NCI-H2107 treated with DMSO at 0.1 percent for 48 hours (cell line): Measurements from ENCODE around the gene FAM219A.

Source experiments
- DNase-seq: peaks from one replicate; lab custom pipeline; 2025; ENCODE audit not compliant: unreplicated experiment; lab: John Stamatoyannopoulos, UW

Gene FAM219A, protein sequence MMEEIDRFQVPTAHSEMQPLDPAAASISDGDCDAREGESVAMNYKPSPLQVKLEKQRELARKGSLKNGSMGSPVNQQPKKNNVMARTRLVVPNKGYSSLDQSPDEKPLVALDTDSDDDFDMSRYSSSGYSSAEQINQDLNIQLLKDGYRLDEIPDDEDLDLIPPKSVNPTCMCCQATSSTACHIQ

GRCh38 chr9:34458013-34458958, at the start of gene FAM219A, which contains the start of gene DNAI1:
Gene FAM219A (minus strand): TSS chr9:34458570. CDS start chr9:34458263, 307 bp downstream.
Gene DNAI1 (plus strand): TSS chr9:34458805. CDS start chr9:34459006, 201 bp downstream.
- DNase-seq = peak; percentile 92

DNA sequence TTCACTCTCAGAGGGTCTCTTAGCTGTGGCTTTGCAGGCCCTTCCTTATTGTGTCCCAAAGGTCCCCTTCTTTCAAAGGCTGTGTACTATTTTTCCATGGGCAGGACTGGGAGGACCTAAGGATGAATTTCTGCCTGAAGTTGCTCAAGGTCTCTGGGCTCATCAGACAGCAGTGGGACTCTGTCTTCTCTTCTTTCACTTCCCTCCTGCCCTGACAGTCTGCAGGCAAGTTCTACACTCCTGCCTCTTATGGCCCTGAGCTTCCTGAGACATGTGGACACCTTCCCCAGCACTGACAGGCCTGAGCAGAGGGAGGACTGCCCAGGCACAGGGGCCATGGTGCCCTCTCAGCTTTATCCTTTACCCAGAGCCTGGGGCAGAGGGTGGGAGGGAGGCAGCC, 49.6 kb upstream of the FAM219A start:
- DNase-seq = no peak

- no peak for DNase-seq
Observed at GRCh38 chr9:34507556-34507955, 49.2 kb upstream of the FAM219A start.

DNA sequence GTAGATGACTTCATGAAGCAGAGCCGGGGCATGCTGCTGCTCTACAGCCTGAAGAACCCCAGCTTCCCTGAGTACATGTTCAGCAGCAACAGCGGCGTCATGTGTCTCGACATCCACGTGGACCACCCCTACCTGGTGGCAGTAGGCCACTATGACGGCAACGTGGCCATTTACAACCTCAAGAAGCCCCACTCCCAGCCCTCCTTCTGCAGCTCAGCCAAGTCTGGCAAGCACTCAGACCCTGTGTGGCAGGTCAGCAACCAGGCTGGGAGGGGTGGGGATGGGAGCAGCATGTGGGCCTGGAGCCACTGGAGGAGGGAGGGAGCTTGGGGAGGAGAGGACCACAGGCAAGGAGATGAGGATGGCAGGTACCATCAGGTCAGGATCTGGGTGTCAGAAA, 48.3 kb upstream of the FAM219A start:
- no peak for DNase-seq

DNA sequence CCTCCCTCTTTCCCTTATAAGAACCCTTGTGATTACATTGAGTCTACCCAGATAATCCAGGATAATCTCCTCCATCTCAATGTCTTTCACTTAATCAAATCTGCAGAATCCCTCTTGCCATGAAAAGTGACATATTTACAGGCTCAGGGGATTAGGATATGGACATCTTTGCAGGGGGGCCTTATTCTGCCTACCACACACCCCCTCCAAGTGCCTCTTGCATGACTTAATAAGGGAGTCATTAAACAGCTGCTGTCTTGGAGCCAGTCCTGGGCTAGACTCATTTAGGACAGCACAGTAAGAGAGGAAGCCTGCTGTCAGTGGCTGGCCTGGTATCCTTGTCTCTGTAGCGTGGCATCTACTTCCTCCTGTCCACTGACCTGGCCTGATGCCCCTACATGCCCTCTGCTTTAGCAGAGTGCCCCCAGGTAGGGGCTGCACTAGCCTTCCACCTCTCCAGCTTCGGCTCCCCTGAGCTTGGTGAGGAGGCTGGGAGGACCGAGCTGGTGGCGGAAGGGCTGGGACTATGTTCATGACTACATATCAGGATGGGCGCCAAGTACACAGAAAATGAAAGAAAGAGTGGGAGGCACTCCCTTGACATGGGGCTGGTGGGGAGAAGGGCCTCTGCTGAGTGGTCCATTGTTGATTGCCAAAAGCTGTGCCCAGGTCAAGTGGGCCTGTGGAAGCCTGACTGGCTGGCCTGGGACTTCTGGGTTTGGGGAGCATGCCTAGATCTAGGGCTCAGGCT, 47.2 kb upstream of the FAM219A start:
- DNase-seq = no peak

GRCh38 chr9:34503406-34503805, 45.0 kb upstream of the FAM219A start:
- no peak for DNase-seq

DNA sequence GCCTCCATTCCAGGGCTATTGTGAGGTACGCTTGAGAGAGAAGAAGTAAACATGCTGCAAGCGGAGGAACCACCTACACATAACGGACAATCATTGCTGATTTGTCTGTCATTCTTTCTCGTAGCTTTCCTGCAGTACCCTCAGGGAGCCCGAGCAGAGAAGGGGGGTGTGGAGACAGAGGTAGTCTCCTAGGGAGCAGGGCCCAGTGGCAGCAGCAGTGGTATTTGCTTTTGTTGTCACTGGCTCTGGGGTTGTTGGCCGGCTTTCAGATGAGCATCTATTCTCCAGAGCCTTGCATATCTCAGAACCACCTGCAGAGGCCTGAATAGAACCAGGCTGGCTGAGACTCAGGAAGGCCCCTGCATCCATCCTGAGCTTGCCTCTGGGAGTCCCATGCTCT, 44.5 kb upstream of the FAM219A start:
- DNase-seq = peak; percentile 29

GRCh38 chr9:34502471-34502870, 44.1 kb upstream of the FAM219A start:
- DNase-seq = no peak

DNA sequence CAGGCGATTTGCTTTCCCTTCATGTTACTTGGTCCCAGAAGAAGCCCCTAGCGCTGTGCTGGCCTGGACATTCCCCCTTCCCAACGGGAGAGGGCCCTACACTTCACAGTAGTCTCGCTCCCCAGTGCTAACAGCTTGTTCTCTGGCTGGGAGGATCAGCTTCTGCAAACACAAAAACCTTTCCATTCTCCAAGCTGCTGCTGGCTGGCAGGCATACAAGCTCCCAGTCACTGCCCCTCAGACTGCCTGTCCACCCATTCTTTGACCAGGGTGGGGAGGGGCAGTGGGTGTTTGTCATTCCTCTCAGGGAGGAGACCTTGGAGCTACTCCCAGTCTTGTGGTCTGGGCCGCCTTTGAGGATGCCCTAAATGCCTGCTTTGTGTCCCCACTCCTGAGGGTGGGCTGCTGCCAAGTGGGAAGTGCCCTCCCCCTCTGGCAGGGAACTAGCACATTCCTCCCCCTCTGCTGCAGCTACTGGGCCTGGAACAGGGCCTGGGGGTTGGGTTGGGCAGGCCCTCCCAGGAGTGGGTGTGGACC, 43.6 kb upstream of the FAM219A start:
- DNase-seq = no peak

- no peak for DNase-seq
Observed at GRCh38 chr9:34501372-34501771, 43.0 kb upstream of the FAM219A start.

- peak; percentile 50 for DNase-seq
Observed at GRCh38 chr9:34500623-34501267, 42.4 kb upstream of the FAM219A start.

GRCh38 chr9:34499076-34499475, 40.7 kb upstream of the FAM219A start:
- DNase-seq = no peak

DNA sequence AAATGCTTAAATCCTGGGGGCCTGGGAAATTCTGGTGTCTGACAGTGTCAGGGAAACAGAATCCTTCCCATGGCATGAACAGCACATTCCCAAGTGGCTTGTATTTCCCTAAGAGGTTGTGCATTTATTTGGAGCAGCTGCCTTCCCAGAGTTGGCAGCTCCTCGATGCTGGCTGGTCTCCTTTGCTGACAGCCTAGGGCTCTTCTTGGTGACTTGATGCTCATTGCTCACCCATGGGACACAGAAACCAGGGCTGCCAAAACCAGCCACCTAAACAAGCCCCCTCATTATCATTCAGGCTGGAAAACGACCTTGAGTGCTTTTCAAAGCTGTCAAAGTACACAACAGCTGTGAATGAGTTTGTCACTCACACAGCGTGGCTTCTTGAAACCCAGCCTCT, 40.2 kb upstream of the FAM219A start:
- peak; percentile 34 for DNase-seq

- DNase-seq = no peak
Observed at GRCh38 chr9:34496149-34496712, 37.9 kb upstream of the FAM219A start.

GRCh38 chr9:34493972-34494535, 35.7 kb upstream of the FAM219A start:
- DNase-seq = no peak

- DNase-seq = no peak
Observed at GRCh38 chr9:34492051-34492450, 33.7 kb upstream of the FAM219A start.

DNA sequence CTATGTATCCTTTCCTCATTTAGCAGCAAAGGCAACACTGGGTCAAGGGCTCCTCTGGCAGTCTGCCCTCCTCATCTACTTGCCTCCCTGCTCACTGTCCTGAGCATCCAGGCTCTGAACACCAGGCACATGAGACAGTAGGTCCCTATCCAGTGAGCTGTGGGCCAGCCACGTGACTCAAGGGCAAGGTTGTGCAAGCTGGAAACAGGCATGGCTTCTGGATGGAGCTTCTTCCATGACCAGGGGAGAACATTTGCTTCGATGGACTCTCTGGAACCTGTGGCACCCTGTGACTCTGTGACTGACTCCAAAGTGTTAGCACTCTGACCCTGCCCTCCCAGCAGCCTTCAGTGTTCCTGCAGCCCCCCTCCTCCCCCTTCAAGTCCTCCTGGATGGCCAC, 33.2 kb upstream of the FAM219A start:
- no peak for DNase-seq

DNA sequence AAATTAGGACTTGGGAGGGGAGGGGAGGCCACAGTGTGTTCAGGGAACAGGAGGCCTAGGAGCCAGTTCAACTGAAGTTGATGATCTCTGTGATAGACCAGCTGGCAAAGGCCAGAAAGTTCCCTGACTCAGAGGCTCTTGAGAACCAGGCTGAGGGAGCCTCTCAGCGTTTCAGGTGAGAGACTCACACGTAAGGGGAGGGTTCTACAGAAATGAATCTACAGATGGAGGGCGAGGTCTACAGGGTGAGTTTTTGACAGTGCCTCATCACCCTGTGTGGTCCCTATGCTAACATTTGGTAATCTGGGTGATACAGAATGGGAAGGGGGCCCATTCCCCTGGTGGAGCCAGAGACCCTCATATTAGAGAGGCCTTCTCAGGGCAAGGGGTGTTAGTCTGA, 32.4 kb upstream of the FAM219A start:
- no peak for DNase-seq

DNA sequence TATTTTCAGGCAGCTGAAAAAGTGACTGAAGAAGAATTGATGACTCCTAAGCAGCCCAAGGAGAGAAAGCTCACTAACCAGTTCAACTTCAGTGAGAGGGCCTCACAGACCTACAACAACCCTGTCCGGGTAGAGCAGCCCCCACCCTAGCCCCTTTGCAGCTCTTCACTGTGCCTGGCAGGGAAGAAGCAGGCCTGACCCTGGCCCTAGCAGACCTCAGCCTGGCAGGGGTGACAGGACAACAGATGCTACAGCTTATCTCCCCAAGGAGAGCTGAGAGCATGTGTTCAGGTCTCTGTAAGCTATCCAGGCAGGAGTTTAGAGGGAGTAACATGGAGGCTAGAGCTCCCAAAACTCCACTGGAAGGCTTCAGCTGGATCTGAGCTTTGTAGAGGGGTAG, 32.0 kb upstream of the FAM219A start:
- DNase-seq = no peak

GRCh38 chr9:34486572-34486971, 28.2 kb upstream of the FAM219A start:
- DNase-seq = no peak
